ENCODE measurements around the gene RRM1.
A peak's percentile ranks its signal among the peaks of the same experiment; 100 is the strongest.

The RRM1 gene

GRCh38 chr11:4186464-4187054, 92.0 kb downstream of the RRM1 start:
- no peak for TF ChIP-seq JUND (IDR thresholded peaks at IDR 0.05; ENCODE audit: low read depth)
- in situ Hi-C loops (cut with HindIII; ENCODE audit: low pct_unique_long_range_greater_than_20kb, low sequenced_read_pairs) = no loop called here
- no peak for DNase-seq (ENCODE audit: low read depth in 1 of 2, low spot score in 1 of 2)

- in situ Hi-C loops (cut with HindIII; ENCODE audit: low pct_unique_long_range_greater_than_20kb, low sequenced_read_pairs) = no loop called here
- TF ChIP-seq JUND (IDR thresholded peaks at IDR 0.05; ENCODE audit: low read depth) = no peak
- DNase-seq (ENCODE audit: low read depth in 1 of 2, low spot score in 1 of 2) = peak; percentile 53 to 70
Measured at GRCh38 chr11:4187055-4187988, 92.7 kb downstream of the RRM1 start.

Data from T47D (cell line).